Measurements from ENCODE around the gene PRKAG2. TPM values are rescaled to one million over a fixed set of nuclear protein-coding genes. Genes with fewer than 3 reads are reported as not detected.

PRKAG2 gene
- total RNA-seq, 1 donor from 2014 or later = 15.7 TPM

GRCh38 chr7:151616443-151617213 is 260.3 kb downstream of the PRKAG2 start:
- Mint-ChIP-seq H3K27ac (no peak overlapping the region), H3K36me3 (no peaks in the 10 kb centered on the region)

GRCh38 chr7:151615784-151616183 is 261.1 kb downstream of the PRKAG2 start:
- Mint-ChIP-seq H3K4me1 (no peaks in the 10 kb centered on the region), H3K4me3 (no peak overlapping the region), H3K27me3 (ENCODE audit: low read depth) (no peaks in the 10 kb centered on the region), H3K27ac (no peak overlapping the region), H3K36me3 (no peaks in the 10 kb centered on the region), H3K9me3 (no peaks in the 10 kb centered on the region)
- TF ChIP-seq CTCF (IDR thresholded peaks at IDR 0.05; ENCODE audit: unreplicated experiment) = no peak
- no peak for DNase-seq (ENCODE audit: low spot score in 2 of 2, unreplicated experiment in 2 of 2)

More at GRCh38 chr7:151616443-151617213, 260.3 kb downstream of the PRKAG2 start:
- Mint-ChIP-seq H3K4me1 (no peaks in the 10 kb centered on the region), H3K9me3 (no peaks in the 10 kb centered on the region), H3K27me3 (ENCODE audit: low read depth) (no peaks in the 10 kb centered on the region), H3K4me3 (no peak overlapping the region)
- TF ChIP-seq CTCF (IDR thresholded peaks at IDR 0.05; ENCODE audit: unreplicated experiment) = no peak
- DNase-seq (ENCODE audit: low spot score in 2 of 2, unreplicated experiment in 2 of 2) = no peak

- no peaks in the 10 kb centered on the region for H3K36me3 Mint-ChIP-seq
- H3K27ac Mint-ChIP-seq = no peak overlapping the region
- no peak overlapping the region for H3K4me3 Mint-ChIP-seq
- no peaks in the 10 kb centered on the region for H3K9me3 Mint-ChIP-seq
- no peak for TF ChIP-seq CTCF (IDR thresholded peaks at IDR 0.05; ENCODE audit: unreplicated experiment)
- no peaks in the 10 kb centered on the region for H3K27me3 Mint-ChIP-seq (ENCODE audit: low read depth)
- DNase-seq (ENCODE audit: low spot score in 2 of 2, unreplicated experiment in 2 of 2) = no peak
- H3K4me1 Mint-ChIP-seq = no peaks in the 10 kb centered on the region
Observed at GRCh38 chr7:151615058-151615457, 261.9 kb downstream of the PRKAG2 start.

- DNase-seq (ENCODE audit: low spot score in 2 of 2, unreplicated experiment in 2 of 2) = no peak
- TF ChIP-seq CTCF (IDR thresholded peaks at IDR 0.05; ENCODE audit: unreplicated experiment) = no peak
- no peaks in the 10 kb centered on the region for H3K9me3 Mint-ChIP-seq
- H3K4me3 Mint-ChIP-seq = no peak overlapping the region
- H3K4me1 Mint-ChIP-seq = no peaks in the 10 kb centered on the region
- no peaks in the 10 kb centered on the region for H3K27me3 Mint-ChIP-seq (ENCODE audit: low read depth)
- no peak overlapping the region for H3K27ac Mint-ChIP-seq
- H3K36me3 Mint-ChIP-seq = no peaks in the 10 kb centered on the region
Observed at GRCh38 chr7:151614019-151614418, 262.9 kb downstream of the PRKAG2 start.

- DNase-seq (ENCODE audit: low spot score in 2 of 2, unreplicated experiment in 2 of 2) = no peak
- Mint-ChIP-seq H3K27me3 (ENCODE audit: low read depth) (no peaks in the 10 kb centered on the region), H3K27ac (no peak overlapping the region), H3K36me3 (no peaks in the 10 kb centered on the region), H3K9me3 (no peaks in the 10 kb centered on the region), H3K4me3 (no peak overlapping the region), H3K4me1 (peaks cover 4% of the 10 kb centered on the region)
- no peak for TF ChIP-seq CTCF (IDR thresholded peaks at IDR 0.05; ENCODE audit: unreplicated experiment)
Observed at GRCh38 chr7:151611878-151612277, 265.0 kb downstream of the PRKAG2 start.
